NCI-H2227 (cell line): Measurements from ENCODE around the gene KRTAP9-9.
"Not testable (repeated sequence)": the region's sequence is repeated elsewhere in the genome, so short reads cannot be mapped to it uniquely, and the experiment has no call there.

Source experiments
- DNase-seq: peaks from one replicate; lab custom pipeline; 2025; ENCODE audit not compliant: unreplicated experiment; lab: John Stamatoyannopoulos, UW

Gene KRTAP9-9

GRCh38 chr17:41255381-41256290 lies at the start of gene KRTAP9-9:
TSS of gene KRTAP9-9 (plus strand) at chr17:41255384.
- not testable (repeated sequence) for DNase-seq

DNA sequence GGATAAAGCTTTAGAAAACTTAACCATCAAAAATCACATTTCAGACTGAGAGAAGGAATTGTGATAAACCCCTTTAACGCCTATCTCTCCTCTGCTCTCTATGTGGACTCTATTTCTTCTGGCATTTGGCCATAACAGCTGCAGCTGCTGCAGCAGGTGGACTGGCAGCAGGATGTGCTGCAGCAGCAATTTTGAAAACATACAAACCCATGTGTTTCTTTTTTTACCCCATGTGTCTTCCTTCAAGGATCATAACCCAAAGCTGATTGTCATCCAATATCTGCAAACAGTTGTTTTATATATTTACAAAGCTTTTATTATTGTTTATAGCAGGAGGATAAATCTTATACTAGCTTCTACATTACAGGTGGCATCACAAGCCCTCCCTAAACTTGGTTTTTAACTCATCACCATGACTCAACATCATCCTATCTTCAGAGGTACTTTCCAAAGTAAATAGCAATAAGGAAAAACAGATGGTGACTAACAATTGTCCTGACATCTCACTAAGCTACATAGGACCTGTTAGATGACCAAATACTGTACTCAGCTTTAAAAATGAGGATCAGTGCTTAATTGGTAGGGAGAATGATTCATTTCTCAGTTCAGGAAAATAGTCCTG lies 43.2 kb upstream of the KRTAP9-9 start:
- DNase-seq, result no peak

- DNase-seq, result no peak
These were observed 42.5 kb upstream of the KRTAP9-9 start for GRCh38 chr17:41212524-41213169.

DNA sequence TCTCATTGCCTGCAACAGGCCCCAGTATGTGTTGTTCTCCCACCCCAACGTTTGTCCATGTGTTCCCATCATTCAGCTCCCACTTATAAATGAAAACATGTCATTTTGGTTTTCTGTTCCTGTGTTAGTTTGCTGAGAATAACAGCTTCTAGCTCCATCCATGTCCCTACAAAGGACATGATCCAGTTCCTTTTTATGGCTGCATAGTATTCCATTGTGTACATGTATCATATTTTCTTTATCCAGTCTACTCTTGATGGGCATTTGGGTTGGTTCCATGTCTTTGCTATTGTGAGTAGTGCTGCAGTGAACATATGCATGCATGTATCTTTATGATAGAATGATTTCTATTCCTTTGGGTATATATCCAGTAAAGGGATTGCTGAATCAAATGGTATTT lies 39.5 kb upstream of the KRTAP9-9 start:
- DNase-seq, result no peak

- DNase-seq, result no peak
These were observed 31.4 kb upstream of the KRTAP9-9 start for GRCh38 chr17:41223821-41224220.

- DNase-seq, result no peak
These were observed 29.1 kb upstream of the KRTAP9-9 start for GRCh38 chr17:41226051-41226450.

DNA sequence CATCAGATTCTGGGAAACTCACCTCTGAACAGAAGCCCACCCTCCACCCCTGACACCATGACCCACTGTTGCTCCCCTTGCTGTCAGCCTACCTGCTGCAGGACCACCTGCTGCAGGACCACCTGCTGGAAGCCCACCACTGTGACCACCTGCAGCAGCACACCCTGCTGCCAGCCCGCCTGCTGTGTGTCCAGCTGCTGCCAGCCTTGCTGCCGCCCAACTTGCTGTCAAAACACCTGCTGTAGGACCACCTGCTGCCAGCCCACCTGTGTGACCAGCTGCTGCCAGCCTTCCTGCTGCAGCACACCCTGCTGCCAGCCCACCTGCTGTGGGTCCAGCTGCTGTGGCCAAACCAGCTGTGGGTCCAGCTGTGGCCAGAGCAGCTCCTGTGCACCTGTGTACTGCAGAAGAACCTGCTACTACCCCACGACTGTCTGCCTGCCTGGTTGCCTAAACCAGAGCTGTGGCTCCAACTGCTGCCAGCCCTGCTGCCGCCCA lies 28.5 kb upstream of the KRTAP9-9 start, which contains the start of gene KRTAP9-2:
Gene KRTAP9-2, plus strand, starts transcription at position 51 of the 498 bp plus-strand sequence. Its CDS starts 7 bp downstream, at position 58.
- DNase-seq, result not testable (repeated sequence)

DNA sequence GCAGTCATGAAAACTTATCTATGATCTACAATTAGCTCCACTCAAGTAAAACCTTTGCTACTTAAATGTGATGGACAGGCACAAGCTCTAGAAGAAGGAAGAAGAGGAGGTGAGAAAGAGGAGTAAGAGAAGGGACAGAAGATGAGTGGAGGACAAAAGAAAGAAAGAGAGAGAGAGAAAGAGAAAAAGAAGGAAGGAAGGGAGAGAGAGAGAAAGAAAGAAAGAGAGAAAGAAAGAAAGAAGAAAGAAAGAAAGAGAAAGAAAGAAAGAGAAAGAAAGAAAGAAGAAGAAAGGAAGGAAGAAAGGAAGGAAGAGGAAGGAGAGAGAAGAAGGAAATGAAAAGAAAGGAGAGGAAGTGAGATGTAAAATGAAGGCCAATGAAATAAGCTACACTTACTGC lies 25.1 kb upstream of the KRTAP9-9 start:
- DNase-seq, result no peak

GRCh38 chr17:41231731-41232130 lies 23.5 kb upstream of the KRTAP9-9 start:
- DNase-seq, result no peak

GRCh38 chr17:41232399-41233105 lies 22.6 kb upstream of the KRTAP9-9 start, which contains the start of gene KRTAP9-3:
TSS of gene KRTAP9-3 (plus strand) at chr17:41232449. CDS start at chr17:41232502, 53 bp downstream.
- DNase-seq, result not testable (repeated sequence)

DNA sequence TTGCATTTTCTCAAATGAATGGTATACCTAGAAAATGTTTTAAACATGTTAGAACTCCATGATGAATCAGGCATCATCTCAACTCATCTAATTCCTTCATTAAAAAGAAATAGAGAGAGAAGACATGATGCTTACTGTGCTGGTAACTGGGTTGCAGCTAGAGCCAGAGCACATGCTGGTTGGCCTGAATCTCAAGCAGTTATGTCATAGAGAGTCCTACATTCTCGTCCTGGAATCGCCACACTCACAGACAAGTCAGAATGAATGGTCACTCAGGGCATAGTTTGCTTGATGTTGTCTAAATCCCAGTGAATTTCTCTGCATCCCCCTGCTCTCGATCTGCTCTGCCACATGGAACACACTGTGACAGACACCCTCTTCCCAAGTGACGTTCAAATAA lies 18.1 kb upstream of the KRTAP9-9 start:
- DNase-seq, result not testable (repeated sequence)

DNA sequence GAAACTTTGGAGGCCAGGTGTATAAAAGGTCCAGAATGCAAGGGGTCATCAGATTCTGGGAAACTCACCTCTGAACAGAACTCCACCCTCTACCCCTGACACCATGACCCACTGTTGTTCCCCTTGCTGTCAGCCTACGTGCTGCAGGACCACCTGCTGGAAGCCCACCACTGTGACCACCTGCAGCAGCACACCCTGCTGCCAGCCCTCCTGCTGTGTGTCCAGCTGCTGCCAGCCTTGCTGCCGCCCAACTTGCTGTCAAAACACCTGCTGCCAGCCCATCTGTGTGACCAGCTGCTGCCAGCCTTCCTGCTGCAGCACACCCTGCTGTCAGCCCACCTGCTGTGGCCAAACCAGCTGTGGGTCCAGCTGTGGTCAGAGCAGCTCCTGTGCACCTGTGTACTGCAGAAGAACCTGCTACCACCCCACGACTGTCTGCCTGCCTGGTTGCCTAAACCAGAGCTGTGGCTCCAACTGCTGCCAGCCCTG lies 17.2 kb upstream of the KRTAP9-9 start, which contains the start of gene KRTAP9-8:
Gene KRTAP9-8, plus strand, starts transcription at position 51 of the 489 bp plus-strand sequence. Its CDS starts 53 bp downstream, at position 104.
- not testable (repeated sequence) for DNase-seq

DNA sequence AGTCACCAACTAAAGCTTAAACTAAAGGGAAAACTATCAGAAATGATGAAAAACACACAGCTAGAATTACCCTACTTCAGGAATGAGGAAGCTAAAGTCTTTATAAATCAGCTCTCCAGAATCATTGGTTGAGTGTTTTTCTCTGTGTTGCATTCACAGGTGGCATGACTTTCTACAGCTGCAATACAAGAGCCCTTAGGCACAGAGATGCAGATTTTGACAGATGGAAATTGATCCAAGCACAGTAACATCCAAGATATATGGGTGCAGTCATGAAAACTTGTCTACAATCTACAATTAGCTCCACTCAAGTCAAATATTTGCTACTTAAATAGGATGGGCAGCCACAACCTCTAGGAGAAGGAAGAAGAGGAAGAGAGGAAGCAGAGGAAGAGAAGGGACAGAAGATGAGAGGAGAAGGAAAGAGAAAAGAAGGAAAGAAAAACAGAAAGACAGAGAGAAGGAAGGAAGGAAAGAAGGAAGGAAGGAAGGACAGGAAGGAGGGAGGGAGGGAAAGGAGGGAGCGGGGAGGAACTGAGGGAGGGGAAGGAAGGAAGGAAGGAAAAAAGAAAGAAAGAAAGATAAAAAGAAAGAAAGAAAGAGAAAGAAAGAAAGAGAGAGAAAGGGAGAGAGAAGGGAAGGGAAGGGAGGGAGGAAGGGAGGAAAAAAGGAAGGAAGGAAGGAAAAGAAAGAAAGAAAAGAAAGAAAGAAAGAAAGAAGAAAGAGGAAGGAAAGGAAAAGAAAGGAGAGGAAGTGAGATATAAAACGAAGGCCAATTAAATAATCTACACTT lies 8.0 kb upstream of the KRTAP9-9 start:
- not testable (repeated sequence) for DNase-seq

DNA sequence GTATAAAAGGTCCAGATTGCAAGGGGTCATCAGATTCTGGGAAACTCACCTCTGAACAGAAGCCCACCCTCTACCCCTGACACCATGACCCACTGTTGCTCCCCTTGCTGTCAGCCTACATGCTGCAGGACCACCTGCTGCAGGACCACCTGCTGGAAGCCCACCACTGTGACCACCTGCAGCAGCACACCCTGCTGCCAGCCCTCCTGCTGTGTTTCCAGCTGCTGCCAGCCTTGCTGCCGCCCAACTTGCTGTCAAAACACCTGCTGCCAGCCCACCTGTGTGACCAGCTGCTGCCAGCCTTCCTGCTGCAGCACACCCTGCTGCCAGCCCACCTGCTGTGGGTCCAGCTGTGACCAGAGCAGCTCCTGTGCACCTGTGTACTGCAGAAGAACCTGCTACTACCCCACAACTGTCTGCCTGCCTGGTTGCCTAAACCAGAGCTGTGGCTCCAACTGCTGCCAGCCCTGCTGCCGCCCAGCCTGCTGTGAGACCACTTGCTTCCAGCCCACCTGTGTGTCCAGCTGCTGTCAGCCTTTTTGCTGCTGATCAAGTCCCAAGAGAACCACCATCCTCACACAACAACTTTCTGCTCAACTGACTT lies 5.4 kb upstream of the KRTAP9-9 start, which contains the start of gene KRTAP9-4:
Gene KRTAP9-4, plus strand, starts transcription at position 51 of the 604 bp plus-strand sequence. Its CDS starts 34 bp downstream, at position 85.
- not testable (repeated sequence) for DNase-seq

GRCh38 chr17:41251261-41251660 lies 3.9 kb upstream of the KRTAP9-9 start:
- no peak for DNase-seq

GRCh38 chr17:41254861-41255260 lies 323 bp upstream of the KRTAP9-9 start:
- DNase-seq, result no peak

DNA sequence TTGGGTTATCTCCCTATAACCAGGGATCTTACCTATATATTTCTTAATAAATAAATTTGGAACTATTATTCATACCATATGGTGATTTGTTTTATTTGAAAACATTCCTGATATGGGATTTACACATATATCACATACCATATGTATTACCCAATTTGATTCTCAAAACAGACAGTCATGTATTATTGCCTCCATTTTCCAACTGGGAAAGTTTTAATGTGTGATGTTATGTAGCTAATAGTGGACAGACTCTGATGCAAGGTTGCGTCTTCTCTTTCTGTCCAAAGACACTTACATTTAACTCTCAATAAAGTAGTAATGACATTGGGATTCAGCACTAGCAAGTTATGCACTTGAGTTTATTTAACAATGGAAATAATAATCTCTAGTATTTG lies 1.1 kb downstream of the KRTAP9-9 start:
- no peak for DNase-seq

DNA sequence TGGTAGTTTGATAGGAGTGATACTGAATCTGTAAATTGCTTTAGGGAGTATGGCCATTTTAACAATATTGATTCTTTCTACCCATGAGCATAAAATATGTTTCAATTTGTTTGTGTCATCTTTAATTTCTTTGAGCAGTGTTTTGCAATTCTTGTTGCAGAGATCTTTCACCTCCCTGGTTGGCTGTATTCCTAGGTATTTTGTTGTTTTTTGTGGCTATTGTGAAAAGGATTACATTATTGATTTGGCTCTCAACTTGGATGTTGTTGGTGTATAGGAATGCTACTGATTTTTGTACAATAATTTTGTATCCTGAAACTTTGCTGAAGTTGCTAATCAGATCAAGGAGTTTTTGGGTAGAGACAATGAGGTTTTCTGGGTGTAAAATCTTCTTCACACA lies 3.2 kb downstream of the KRTAP9-9 start:
- no peak for DNase-seq

GRCh38 chr17:41263212-41263611 lies 8.0 kb downstream of the KRTAP9-9 start:
- no peak for DNase-seq
